GM12878 (cell line): ENCODE measurements around the gene CD2BP2.

Experiments used
- ASH2L ChIP-seq: fragments of 300-600, 200-600 bp; sonication (generic); IDR thresholded peaks from 2 replicates; pipeline ENCODE4 v1.6.1; 2017; ENCODE audit warnings: low read depth, mild to moderate bottlenecking, borderline replicate concordance
- BRCA1 ChIP-seq: IDR thresholded peaks from 2 replicates; pipeline ENCODE4 v1.6.1; 2011; ENCODE audit warnings: low read depth, low read length, improper control_type of control experiment
- HDAC6 ChIP-seq: fragments of 200-600 bp; sonication (generic); IDR thresholded peaks from one replicate; pipeline ENCODE4 v1.8.0; 2017; ENCODE audit warnings: antibody characterized with exemption; ENCODE audit not compliant: unreplicated experiment
- TF ChIP-seq, protein P1 (sequence below): IDR thresholded peaks from 2 replicates; pipeline ENCODE4 v1.6.1; 2011; ENCODE audit warnings: low read depth, low read length, improper control_type of control experiment, borderline replicate concordance

DNA sequence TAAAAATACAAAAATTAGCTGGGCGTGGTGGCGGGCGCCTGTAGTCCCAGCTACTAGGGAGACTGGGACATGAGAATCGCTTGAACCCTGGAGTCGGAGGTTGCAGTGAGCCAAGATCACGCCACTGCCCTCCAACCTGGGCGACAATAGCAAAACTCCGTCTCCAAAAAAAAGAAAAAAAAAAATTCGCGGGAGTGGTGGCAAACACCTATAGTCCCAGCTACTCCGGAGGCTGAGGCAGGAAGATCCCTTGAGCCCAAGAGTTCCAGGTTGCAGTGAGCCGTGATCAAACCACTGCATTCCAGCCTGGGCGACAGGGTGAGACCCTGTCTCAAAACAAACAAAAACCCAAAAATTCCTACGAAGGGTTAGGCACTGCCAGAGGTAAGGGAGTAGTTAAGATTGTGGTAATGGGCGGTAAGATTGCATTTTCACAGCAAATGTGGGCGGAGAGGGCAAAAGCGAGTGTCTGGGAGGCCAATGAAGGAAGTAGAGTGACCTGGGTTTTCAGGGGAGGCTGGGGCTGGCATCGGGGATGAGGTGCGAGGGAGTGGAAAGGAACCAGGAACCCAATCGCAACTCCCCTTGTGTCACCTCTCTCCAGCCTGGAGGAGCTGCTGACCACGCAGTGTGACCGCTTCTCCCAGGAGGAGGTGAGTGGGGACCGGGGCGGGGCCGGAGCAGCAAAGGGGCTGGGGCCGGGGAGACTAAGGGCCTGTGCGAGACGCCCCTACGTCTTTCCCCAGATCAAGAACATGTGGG is 22.1 kb upstream of the CD2BP2 start:
- TF ChIP-seq HDAC6 (no peak), BRCA1 (no peak), ASH2L (no peak)
- TF ChIP-seq, protein P1, sequence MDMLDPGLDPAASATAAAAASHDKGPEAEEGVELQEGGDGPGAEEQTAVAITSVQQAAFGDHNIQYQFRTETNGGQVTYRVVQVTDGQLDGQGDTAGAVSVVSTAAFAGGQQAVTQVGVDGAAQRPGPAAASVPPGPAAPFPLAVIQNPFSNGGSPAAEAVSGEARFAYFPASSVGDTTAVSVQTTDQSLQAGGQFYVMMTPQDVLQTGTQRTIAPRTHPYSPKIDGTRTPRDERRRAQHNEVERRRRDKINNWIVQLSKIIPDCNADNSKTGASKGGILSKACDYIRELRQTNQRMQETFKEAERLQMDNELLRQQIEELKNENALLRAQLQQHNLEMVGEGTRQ = no peak
